ENCODE measurements around the gene USP24.

- TF ChIP-seq CTCF (IDR thresholded peaks at IDR 0.05) (no peak), POLR2A (IDR thresholded peaks at IDR 0.05) (no peak), POLR2AphosphoS5 (IDR thresholded peaks at IDR 0.05; ENCODE audit: insufficient read depth in 1 of 2, low read depth in 1 of 2) (no peak)
Observed at GRCh38 chr1:55179177-55179835, 35.9 kb downstream of the USP24 start.
